Vagina (tissue), 2 donors: Measurements from ENCODE around the gene IL20. TPM values are rescaled to one million over a fixed set of nuclear protein-coding genes. Genes with fewer than 3 reads are reported as not detected.

Experiments
- DNase-seq, 2 donors: peaks; one replicate each; pipeline ENCODE4 v3.0.0-alpha.2; 2017; ENCODE audit errors: extremely low spot score in 2 of 2
- H3K27ac ChIP-seq: fragments of 200-600 bp; sonication (generic); one replicate; pipeline ENCODE4 v1.5.1; 2019
- H3K27me3 ChIP-seq: fragments of 200-600 bp; sonication (generic); one replicate; pipeline ENCODE4 v1.5.1; 2019
- H3K36me3 ChIP-seq, 2 donors: fragments of 200-600 bp; sonication (generic); one replicate each; pipeline ENCODE4 v1.5.1; 2017 to 2019
- H3K4me1 ChIP-seq: fragments of 200-600 bp; sonication (generic); one replicate; pipeline ENCODE4 v1.5.1; 2019
- H3K4me3 ChIP-seq, 2 donors: fragments of 200-600 bp; sonication (generic); 1 replicate in 1 of 2; 2 replicates in 1 of 2; pipeline ENCODE4 v1.5.1; 2016 to 2019
- H3K9me3 ChIP-seq: fragments of 200-600 bp; sonication (generic); one replicate; pipeline ENCODE4 v1.5.1; 2019
- POLR2A ChIP-seq, 2 donors: fragments of 450-650 bp; IDR thresholded peaks; one replicate each; pipeline ENCODE4 v1.6.1; 2017; ENCODE audit warnings: antibody characterized with exemption in 2 of 2, mild to moderate bottlenecking in 2 of 2, moderate library complexity in 2 of 2
- POLR2AphosphoS5 ChIP-seq, 2 donors: sonication (generic); formaldehyde crosslinking; IDR thresholded peaks; one replicate each; pipeline ENCODE4 v1.9.0; 2017; ENCODE audit warnings: antibody characterized with exemption in 2 of 2, mild to moderate bottlenecking in 2 of 2, low read depth in 1 of 2; ENCODE audit not compliant: insufficient read depth in 1 of 2
- intact Hi-C: fragments of 100-400 bp; cut with DNase I; formaldehyde crosslinking; loops from one replicate; pipeline ENCODE4 v1.15.1; 2023
- total RNA-seq: library from RNA; depleted of rRNA; stranded (reverse); fragments of >200 nt; gene quantifications from one replicate; pipeline ENCODE4 v1.2.3, GENCODE V29; 2016
- TF ChIP-seq, protein P1 (sequence below), 3 experiments: fragments of 450-650 bp in 2 of 3; fragments of 200-600 bp in 1 of 3; sonication (generic) in 1 of 3; IDR thresholded peaks; one replicate each; pipeline ENCODE4 v1.5.1; 2017 to 2019; ENCODE audit warnings: antibody characterized with exemption in 3 of 3, mild to moderate bottlenecking in 2 of 3, moderate library complexity in 2 of 3

Gene IL20
- not detected for total RNA-seq

GRCh38 chr1:206864939-206865671 is at the start of gene IL20:
Gene IL20, plus strand, starts transcription at chr1:206865623. Its CDS starts 230 bp downstream, at chr1:206865853.
- peak in 1 of 2 donors; percentile 40 for TF ChIP-seq POLR2AphosphoS5 (IDR thresholded peaks at IDR 0.05; ENCODE audit: insufficient read depth in 1 of 2, low read depth in 1 of 2)
- TF ChIP-seq POLR2A (IDR thresholded peaks at IDR 0.05) = no peak
- TF ChIP-seq, protein P1, sequence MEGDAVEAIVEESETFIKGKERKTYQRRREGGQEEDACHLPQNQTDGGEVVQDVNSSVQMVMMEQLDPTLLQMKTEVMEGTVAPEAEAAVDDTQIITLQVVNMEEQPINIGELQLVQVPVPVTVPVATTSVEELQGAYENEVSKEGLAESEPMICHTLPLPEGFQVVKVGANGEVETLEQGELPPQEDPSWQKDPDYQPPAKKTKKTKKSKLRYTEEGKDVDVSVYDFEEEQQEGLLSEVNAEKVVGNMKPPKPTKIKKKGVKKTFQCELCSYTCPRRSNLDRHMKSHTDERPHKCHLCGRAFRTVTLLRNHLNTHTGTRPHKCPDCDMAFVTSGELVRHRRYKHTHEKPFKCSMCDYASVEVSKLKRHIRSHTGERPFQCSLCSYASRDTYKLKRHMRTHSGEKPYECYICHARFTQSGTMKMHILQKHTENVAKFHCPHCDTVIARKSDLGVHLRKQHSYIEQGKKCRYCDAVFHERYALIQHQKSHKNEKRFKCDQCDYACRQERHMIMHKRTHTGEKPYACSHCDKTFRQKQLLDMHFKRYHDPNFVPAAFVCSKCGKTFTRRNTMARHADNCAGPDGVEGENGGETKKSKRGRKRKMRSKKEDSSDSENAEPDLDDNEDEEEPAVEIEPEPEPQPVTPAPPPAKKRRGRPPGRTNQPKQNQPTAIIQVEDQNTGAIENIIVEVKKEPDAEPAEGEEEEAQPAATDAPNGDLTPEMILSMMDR (IDR thresholded peaks at IDR 0.05) = peak in 1 of 3 experiments; percentile 57
- Histone ChIP-seq H3K27ac (no peak within 1 kb of the TSS), H3K4me1 (no peaks in the 10 kb centered on the region), H3K27me3 (no peaks in the 10 kb centered on the region), H3K36me3 (no peaks in the 10 kb centered on the region), H3K4me3 (no peak within 1 kb of the TSS), H3K9me3 (no peaks in the 10 kb centered on the region)
- intact Hi-C loops = no loop called here
- DNase-seq = no peak

DNA sequence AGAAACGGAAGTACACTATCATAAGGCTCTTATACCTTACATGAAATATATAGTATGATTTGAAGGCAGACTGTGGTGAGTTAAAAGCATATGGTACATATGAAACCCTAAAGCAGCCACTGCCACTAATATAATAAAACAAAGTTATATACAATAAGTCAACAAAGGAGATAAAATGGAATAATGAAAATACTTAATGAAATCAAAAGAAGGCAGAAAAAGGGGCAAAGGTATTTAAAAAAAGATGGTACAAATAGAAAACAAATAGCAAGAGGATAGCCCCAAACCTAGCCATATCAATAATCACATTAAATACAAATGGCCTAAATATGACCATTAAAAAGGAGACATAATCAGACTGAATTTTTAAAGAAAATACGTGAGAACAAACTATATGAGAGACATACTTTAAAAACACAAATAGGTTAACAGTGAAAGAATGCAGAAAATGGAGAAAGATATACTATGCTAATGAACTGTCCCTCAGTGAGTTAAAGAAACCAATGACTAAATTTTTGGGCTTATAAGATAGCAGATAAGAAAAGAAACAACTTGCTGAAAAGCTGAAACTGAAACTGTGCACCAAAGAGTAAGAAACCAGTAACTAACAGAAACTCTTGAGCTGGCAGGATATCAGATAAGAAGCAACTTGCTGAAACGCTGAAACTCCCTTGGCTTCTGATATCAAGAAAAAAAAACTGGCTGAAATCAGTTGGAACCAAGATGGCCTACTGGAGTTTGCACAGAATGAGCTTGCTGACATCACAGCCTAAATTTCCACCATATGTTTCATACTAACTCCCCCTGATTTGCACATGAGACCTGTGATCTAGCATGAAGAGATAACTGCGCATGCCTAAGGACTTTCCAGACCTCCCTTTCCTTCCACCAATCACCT is 48.8 kb upstream of the IL20 start:
- H3K36me3 ChIP-seq = no peaks in the 10 kb centered on the region
- intact Hi-C loops = no loop called here
- H3K9me3 ChIP-seq = no peaks in the 10 kb centered on the region
- H3K4me3 ChIP-seq = no peak overlapping the region
- no peak overlapping the region for H3K27ac ChIP-seq
- H3K4me1 ChIP-seq = peaks cover 6% of the 10 kb centered on the region
- no peak for DNase-seq
- TF ChIP-seq, protein P1 (IDR thresholded peaks at IDR 0.05) = no peak
- no peak for TF ChIP-seq POLR2AphosphoS5 (IDR thresholded peaks at IDR 0.05; ENCODE audit: insufficient read depth in 1 of 2, low read depth in 1 of 2)
- TF ChIP-seq POLR2A (IDR thresholded peaks at IDR 0.05) = no peak
- no peaks in the 10 kb centered on the region for H3K27me3 ChIP-seq

GRCh38 chr1:206821493-206821892 is 43.9 kb upstream of the IL20 start:
- H3K27me3 ChIP-seq = no peaks in the 10 kb centered on the region
- H3K4me1 ChIP-seq = no peaks in the 10 kb centered on the region
- TF ChIP-seq POLR2A (IDR thresholded peaks at IDR 0.05) (no peak), POLR2AphosphoS5 (IDR thresholded peaks at IDR 0.05; ENCODE audit: insufficient read depth in 1 of 2, low read depth in 1 of 2) (no peak)
- TF ChIP-seq, protein P1 (IDR thresholded peaks at IDR 0.05) = no peak
- DNase-seq = no peak
- no peaks in the 10 kb centered on the region for H3K9me3 ChIP-seq
- no peaks in the 10 kb centered on the region for H3K36me3 ChIP-seq
- intact Hi-C loops = no loop called here
- no peak overlapping the region for H3K4me3 ChIP-seq
- no peak overlapping the region for H3K27ac ChIP-seq

DNA sequence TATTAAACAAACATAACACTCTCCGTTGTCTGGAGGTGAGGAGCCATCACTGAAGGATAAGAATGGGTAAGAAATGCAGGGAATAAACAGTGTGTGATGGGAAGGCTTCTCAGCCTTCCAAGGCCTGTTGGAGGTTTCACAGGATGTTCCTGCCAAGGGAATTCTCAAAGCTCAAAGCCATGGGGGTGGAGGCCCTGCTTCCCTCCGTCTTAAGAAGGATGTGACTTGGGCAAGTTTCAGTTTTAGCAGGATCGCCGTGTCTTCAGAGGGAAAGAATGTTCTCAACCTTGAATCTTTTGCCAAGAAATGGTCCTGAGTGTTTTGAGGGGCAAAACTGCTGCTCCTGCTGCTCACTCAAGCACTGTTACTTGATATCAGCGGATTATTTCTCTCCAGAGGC is 41.7 kb upstream of the IL20 start:
- Histone ChIP-seq H3K36me3 (no peaks in the 10 kb centered on the region), H3K9me3 (no peaks in the 10 kb centered on the region), H3K4me3 (no peak overlapping the region), H3K4me1 (no peaks in the 10 kb centered on the region), H3K27me3 (no peaks in the 10 kb centered on the region), H3K27ac (no peak overlapping the region)
- no peak for TF ChIP-seq POLR2A (IDR thresholded peaks at IDR 0.05)
- DNase-seq = no peak
- intact Hi-C loops = no loop called here

GRCh38 chr1:206824331-206824730 is 41.1 kb upstream of the IL20 start:
- no peak for TF ChIP-seq POLR2AphosphoS5 (IDR thresholded peaks at IDR 0.05; ENCODE audit: insufficient read depth in 1 of 2, low read depth in 1 of 2)
- TF ChIP-seq POLR2A (IDR thresholded peaks at IDR 0.05) = no peak
- TF ChIP-seq, protein P1 (IDR thresholded peaks at IDR 0.05) = no peak
- no peaks in the 10 kb centered on the region for H3K9me3 ChIP-seq
- no peak overlapping the region for H3K4me3 ChIP-seq
- no peaks in the 10 kb centered on the region for H3K36me3 ChIP-seq
- H3K4me1 ChIP-seq = no peaks in the 10 kb centered on the region
- no peaks in the 10 kb centered on the region for H3K27me3 ChIP-seq
- intact Hi-C loops = no loop called here
- no peak for DNase-seq
- H3K27ac ChIP-seq = no peak overlapping the region
